GM19239 (cell line): ENCODE measurements around the gene CORO1C.
A peak's percentile ranks its signal among the peaks of the same experiment; 100 is the strongest.
"Not testable (repeated sequence)": the region's sequence is repeated elsewhere in the genome, so short reads cannot be mapped to it uniquely, and the experiment has no call there.

Source experiments
- DNase-seq: peaks from one replicate; pipeline ENCODE4 v3.0.0; 2011; ENCODE audit warnings: low spot score; ENCODE audit not compliant: insufficient read length
- FAIRE-seq: peaks from 2 replicates; lab custom pipeline; 2011; peaks lifted over from hg19 to GRCh38; lab: Jason Lieb, UNC

Gene CORO1C

DNA sequence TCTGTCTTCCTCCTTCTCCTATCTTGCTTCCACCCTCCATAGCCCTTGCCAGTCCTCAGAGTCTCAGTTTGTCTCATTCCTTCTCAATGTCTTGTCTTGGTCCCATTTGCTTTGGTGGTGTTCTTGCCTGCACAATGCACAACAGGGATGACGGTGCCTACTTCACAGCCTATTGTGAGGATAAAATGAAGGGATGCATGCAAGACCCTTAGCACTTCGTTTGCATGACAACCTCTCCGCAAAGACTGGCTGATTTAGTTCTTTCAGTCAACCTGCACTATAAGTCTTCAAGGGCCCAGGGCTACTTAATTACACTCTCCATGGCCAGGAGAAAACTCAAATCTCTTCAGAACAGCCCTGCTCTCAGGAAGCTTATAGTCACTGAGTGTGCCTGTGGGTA, 106.1 kb downstream of the CORO1C start:
- no peak for DNase-seq
- no peak for FAIRE-seq

DNA sequence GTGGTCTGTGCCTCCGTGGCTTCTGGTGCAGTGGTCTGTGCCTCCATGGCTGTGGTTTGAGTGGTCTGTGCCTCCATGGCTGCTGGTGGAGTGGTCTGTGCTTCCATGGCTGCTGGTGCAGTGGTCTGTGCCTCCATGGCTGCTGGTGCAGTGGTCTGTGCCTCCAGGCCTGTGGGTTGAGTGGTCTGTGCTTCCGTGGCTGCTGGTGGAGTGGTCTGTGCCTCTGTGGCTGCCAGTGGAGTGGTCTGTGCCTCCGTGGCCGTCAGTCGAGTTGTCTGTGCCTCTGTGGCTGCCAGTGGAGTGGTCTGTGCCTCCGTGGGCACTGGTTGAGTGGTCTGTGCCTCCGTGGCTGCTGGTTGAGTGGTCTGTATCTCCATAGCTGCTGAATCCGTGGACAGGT, 107.7 kb downstream of the CORO1C start:
- no peak for FAIRE-seq
- no peak for DNase-seq

DNA sequence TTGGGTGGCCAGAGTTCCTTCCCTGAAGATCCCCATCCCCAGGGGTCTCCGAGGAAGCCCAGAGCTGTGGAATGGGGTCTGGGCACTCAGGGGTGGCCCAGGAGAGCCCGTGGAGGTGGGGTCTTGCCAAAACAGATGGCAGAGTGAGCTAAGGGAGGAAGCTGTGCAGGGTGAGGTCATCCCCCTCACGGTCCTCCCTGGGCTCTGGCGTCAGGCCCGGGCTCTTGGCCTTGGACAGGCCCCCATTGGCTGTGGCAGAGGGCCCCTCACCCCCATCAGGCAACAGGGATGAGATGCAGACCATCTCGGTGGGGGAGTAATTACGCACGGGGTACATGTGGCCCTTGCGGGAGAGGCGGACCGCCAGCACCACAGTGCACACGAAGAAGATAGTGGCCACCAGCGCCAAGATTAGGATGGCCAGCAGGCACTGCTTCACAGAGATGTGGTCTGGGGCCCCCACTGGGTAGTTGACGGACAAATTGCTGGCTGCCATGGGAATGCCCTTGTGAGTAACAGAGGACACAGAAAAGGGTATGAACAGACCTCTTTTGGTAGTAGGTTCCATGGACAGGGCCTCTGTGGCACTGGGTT, 108.3 kb downstream of the CORO1C start:
- FAIRE-seq, result no peak

DNA sequence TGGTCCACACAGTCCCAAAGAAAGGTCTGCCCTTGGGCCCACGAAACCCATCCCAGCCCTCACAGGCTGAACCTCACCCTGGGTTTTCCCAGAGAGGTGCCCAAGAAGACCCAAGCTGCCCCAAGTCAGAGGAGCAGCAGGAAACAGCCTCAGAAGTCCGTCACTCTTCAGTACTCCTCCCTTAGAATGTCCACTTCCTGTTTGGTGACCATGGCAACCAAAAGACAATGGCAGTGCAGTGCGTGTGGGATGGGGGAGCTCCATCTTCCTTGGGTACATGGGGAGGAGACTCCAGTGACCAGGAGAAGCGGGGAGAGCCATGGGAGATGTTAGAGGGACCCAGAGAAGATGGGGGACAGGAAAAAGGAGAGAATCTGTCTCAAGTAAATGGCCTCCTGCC, 108.9 kb downstream of the CORO1C start:
- DNase-seq (no peak), FAIRE-seq (no peak)

More for the DNA sequence above, 108.3 kb downstream of the CORO1C start:
- no peak for DNase-seq

DNA sequence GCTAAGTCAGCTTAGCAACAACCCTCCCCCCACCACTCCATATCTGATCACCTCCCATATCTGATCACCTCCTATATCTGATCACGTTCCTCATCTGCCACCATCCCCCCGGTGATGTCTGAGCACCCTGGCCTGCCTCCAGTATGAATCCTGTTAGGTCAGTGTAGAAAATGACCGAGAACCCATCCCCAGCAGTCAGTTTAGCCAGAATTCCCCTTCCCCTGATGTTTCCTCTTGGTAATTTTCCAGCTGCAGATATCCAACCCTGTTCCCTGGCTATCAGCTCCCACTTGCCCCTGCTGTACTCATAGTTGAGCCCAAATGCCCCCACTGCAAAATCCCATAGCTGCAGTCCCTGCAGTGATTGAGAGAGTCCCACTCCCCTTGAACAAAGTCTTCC, 110.2 kb downstream of the CORO1C start:
- no peak for FAIRE-seq
- no peak for DNase-seq

DNA sequence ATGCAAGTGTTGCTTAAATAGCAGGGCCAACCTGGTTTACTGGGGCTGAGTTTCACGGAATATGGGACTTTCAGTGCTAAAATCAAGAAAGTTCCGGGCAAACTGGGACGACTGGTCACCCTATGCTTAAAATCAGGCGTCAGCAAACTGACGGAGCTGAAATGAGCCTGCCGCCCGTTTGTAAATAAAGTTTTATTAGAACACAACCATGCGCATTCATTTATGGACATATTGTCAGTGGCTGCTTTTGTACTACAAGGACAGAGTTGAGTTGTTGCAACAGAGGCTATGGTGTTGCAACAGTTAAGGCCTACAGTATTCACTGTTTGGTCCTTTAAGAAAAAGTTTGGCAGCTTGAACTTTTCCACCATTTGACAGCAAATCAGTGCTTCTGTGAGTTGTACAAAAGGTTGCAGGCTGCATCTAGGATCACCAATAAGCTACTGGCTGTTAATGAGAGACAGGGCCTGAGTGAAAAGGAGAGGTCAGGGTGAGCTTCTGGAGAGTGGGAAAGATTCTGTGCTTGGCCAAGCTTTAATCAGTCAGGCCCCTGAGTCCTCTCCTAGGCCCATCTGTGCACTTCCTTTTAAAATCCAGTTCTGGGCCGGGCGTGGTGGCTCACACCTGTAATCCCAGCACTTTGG, 111.0 kb downstream of the CORO1C start:
- DNase-seq (no peak), FAIRE-seq (no peak)

DNA sequence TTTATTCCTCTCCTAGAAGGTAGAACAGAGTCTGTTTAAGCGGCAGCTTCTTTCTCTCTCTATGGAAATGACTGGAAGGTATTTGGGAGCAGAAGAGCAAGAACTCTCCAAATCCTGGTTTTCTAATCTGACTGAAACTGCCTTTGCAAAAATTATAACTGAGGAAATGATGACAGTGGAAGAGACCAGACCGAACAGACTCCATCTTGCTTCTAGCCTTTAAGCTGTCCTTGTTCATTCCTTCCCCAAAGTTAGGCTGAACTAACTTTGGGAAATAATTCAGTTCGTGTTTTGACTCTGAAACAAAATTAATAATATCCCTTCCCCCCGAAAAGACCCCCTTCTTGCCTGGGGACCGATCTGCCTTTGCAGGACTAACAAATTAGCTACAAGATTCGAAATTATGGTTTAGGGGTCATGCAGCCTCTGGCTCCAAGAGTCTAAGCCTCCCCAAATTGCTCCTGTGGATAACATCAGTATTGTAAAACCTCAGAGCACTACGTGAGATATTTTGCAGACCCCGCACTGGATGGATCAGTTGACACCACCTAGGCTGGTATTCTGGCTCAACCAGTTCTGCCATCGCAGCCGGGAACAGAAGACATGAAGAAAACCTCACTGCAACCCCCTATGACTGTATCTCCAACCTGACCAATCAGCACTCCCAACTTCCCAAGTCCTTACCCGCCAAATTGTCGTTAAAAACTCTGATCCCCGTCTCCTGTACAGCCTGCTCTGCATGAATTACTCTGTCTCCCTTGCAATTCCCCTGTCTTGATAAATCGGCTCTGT, 111.8 kb downstream of the CORO1C start:
- FAIRE-seq (no peak), DNase-seq (no peak)

DNA sequence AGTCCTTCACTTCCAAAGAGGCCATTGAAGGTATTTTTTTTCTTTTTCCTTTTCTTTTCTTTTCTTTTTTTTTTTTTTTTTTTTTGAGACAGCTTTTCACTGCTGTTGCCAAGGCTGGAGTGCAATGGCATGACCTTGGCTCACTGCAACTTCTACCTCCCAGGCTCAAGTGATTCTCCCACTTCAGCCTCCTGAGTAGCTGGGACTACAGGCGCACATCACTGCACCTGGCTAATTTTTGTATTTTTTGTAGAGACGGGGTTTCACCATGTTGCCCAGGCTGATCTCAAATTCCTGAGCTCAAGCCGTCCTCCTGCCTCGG, 112.4 kb downstream of the CORO1C start:
- not testable (repeated sequence) for DNase-seq, FAIRE-seq

DNA sequence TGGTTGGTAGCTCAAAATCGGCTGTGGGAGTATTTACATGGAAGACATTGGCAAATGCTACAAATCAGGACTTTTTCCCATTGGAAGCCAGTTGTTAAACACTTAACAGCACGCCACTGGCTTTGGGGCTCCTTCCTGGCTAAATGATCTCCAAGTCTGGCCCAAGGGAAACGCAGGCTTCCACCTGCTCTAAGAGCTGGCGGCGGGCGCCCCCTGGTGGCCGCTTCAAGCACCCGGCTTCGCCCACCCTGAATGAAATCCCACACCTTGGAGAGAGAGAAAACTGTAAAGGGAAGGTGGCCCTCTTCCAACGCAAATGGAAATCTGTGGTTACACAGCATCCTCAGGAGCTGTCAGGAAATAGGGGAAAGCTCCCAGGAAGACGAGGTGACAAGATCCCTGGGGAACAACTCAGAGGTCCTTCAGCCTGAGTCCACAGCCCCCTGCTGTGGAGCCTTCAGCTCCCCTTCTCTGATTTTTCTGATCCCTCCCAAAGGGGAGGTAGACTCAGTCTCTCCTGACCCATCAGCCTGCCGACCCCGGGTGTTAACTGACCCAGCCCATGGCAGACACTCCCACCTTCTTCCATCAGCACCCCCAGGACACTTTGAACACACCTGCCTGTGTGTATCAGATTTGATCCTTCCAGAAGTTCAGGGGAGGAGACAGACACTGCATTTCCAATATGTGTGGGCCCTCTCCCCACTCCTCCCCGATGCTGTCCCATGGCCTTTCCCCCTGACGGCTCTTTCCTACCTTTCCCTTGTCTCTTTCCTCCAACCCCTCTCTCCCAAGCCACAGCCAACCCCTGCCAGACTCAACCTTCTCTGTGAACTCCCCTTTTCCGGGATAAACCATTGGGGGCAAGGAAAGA, 113.0 kb downstream of the CORO1C start:
- FAIRE-seq, result peak; percentile 53
- DNase-seq, result peak; percentile 71

DNA sequence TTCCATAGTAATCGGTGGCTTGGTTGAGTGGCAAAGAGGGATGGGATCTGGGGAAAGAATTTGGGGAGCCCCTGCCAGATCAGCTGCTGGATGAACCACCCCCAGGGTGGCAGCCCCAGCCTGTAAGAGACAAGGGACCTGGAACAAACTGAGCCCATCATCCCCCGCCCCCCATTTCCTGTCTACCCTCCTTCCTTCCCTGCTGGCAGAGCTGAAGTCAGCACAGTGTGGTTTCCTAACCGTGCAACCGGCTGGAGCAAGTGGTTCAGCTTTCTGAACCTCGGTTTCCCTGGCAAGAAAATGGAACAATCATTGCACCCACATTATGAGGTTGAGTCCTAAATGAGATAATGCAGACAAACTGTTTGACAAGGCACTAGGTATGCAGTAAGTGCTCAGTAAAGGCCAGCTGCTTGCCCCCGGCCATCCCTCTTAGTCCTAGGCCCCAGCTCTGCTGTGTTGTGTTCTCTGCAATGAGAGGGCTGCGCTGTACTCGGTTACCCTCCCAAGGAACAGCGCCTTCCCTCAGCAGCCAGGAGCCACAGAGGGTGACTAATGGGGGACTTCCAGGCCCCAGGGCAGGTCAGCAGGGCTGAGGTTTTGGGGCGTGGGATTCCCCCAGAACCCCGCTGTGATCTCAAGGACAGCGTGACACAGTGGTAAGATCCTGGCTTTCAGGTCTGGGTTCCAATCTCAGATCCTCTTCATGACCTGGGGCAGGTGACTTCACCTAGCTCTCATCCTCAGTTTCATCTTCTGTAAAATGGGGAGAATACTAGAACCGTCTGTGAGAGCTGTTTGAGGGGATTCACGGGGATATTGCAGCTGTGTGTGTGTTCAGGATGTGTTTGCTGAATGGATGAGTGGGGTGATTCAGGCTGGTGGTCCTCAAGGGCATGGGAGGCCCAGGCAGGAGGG, 114.1 kb downstream of the CORO1C start:
- DNase-seq, result no peak
- FAIRE-seq, result peak; percentile 91

DNA sequence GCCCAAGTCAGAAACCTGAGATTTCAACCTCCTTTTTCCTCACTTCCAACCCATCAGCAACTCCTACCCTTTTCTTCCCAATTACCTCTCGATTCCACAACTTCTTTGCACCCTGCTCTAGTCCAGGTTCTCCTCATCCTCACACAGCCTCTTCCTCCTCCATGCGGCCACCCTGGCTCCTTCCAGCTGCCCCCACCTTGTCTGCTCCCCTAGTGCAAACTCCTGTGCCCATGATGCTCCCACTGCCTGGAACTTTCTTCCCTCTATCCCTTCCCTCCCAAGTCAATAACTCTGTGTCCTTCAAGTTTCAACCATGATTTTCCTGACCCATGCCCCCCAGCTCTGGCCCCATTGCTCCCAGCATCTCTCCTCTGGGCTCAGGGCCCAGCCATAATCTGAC, 115.0 kb downstream of the CORO1C start:
- no peak for DNase-seq

DNA sequence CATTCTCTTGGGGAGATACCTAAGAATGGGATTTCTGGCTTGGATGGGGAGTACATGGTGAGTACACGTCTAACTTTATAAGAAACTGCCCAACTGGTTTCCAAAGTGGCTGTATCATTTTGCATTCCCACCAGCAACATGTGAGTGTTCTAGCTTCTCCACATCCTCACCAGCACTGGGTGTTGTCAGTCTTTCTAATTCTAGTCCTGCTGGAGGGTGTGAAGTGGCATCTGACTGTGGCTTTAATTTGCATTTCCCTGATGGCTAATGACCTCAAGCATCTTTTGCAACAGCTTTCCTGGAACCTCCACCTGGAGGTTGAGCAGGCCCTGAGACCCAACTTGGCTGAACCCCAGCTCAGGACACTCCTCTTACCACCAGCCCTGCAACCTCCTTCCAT, 115.4 kb downstream of the CORO1C start:
- no peak for DNase-seq
- no peak for FAIRE-seq

More for the DNA sequence above, 115.0 kb downstream of the CORO1C start:
- no peak for FAIRE-seq

DNA sequence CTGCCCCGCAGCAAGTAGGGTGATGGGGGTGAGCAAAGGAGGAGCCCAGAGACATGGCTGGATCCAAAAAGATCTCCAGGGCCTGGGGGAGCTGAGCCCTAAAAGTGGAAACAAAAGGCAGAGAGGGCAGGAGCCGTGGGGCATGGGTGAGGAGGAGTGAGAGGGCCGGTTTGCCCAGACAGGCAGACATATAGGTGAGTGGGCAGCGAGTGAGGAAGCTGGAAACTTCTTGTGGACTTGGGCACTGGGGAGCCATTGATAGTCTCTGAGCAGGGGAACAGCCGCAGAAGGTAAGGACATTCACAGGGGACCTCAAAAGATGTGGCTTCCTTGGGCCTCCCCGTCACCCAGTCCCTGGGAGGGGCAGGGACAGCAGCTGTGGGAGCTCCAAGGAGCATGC, 116.7 kb downstream of the CORO1C start:
- no peak for FAIRE-seq

DNA sequence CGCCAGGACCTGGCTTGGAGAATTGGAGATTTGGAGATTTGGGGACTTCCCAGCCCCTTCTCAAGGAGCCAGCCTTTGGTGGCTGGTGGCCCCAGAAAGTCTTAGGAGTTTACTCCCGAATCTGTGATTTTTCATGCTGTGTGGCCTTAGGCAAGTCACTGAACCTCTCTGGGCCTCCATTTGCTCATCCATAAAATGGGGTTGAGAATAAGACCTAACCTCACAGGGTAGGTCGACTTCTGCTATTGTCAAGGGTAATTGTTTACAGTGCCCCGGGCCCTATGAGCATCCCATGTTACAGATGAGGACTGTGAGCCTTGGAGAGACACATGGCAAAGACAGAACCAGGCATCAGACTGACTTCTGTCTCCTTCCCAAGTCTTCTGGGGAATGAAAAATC, 117.3 kb downstream of the CORO1C start:
- FAIRE-seq, result no peak

More for the DNA sequence above, 116.7 kb downstream of the CORO1C start:
- DNase-seq, result no peak

DNA sequence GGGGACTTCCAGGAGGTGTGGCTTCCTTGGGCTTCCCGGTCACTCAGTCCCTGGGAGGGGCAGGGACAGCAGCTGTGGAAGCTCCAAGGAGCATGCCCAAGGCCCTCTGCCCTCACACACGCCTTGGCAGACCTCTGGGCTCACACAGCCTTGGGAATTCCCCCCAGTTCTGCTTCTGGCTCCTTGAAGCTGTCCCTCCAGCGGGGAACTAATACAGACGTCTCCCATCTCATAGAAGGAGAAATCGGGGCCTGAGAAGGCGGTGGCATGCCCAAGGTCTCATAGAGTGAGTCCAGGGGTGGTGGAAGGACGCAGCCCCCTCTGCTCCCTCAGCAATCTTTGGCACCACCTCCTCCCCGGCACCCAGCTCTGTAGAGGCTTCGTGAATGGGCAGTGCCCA, 117.8 kb downstream of the CORO1C start:
- no peak for FAIRE-seq
- no peak for DNase-seq

More for the DNA sequence above, 117.3 kb downstream of the CORO1C start:
- DNase-seq, result no peak

DNA sequence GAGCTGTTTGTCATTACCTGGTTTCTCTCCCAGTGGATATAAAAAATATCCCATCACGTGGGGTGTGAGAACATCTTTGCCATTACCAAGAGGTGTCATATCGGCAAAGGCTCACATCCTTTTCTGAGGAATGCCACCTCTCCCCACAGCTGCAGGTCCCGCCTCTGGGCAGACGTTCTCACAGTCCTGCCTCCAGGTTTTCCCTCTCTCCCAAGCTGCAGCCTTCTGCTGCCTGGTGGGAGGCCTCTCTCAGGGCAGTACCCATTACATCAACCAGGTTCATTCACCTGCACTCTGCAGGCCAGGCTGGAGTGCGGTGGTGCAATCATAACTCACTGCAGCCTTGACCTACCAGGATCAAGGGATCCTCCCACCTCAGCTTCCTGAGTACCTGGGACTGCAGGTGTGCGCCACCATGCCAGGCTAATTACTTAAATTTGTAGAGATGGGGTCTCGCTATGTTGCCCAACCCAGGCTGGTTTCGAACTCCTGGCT, 118.5 kb downstream of the CORO1C start:
- FAIRE-seq, result no peak
- DNase-seq, result no peak

DNA sequence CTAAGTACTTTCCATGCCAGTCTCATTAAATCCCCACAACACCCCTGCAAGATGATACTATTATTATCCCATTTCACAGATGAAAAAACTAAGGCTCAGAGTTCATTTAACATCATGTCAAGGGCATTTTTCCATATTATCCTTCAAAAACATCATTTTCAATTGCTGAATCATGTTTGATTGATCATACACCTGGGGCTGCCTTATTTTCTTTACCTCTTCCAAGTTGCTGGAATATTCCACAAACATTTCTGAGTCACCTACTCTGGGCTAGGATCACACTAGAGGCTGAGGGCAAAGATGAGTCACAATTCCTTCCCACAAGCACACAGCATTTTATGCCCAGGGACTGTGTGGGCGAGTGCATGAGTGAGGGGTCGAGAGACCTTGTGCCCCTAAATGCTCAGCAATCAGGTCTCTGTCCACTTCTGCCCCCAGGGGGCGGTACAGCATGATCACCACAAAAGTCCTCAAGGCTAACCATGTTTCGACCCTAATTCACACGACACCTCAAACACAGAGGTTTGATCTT, 119.4 kb downstream of the CORO1C start:
- peak; percentile 71 for FAIRE-seq

DNA sequence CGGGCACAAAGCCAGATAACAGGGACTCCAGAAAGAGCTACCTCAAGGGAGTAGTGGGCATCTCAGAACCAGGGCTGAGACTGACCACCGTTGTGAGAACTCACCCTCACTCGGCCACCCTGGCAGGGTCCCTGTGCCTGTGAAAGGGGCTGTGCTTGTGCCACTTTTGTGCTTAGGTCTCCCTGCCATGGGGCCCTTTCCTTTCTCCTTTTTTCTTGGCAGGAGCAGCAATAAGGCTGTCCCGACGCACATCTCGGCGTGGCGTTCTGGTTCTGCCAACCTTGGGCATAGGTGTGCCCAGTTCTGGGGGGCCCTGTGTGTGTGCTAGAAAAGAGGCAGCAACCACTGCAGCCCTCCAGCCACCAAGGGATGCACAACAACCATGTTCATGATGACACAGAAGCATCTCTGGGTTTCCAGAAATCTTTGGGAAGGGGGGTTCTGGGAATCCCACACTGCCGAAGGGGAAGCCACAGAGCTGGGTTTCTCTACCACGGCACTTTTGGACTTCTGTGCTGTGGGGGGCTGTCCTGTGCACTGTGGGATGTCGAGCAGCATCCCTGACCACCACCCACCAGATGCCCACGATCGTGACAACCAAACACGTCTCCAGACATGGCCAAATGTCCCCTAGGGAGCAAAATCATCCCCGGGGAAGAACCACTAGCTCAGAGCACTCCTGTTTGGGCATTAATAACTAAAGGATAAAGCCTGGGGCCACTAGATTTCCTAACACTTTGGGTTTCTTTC, 120.3 kb downstream of the CORO1C start:
- FAIRE-seq, result no peak
- no peak for DNase-seq

More for the DNA sequence above, 119.4 kb downstream of the CORO1C start:
- no peak for DNase-seq
